IMR-90 (cell line): Measurements from ENCODE around the gene MMD2. TPM values are rescaled to one million over a fixed set of nuclear protein-coding genes. Genes with fewer than 3 reads are reported as not detected.

Experiments used
- ATAC-seq: fragments of 200-7000 bp; cut with Tn5 transposase; 2 replicates; pipeline ENCODE4 v1.9.1; 2020; ENCODE audit warnings: low read depth, mild to moderate bottlenecking, moderate library complexity
- BruUV-seq: library from RNA; stranded (reverse); fragments of 400-500 nt; replicated peaks from 2 replicates; lab custom pipeline; 2021; lab: Mats Ljungman, UMichigan
- CTCF ChIA-PET: fragments of 300-600 bp; formaldehyde crosslinking; extraction: SDS; loops from one replicate; lab custom pipeline; 2021; ENCODE audit warnings: antibody characterized with exemption; lab: Yijun Ruan, JAX
- POLR2A ChIA-PET: fragments of 300-600 bp; sonication (Branson Sonifier 250); formaldehyde crosslinking; loops from one replicate; lab custom pipeline; 2022; ENCODE audit warnings: antibody characterized with exemption; ENCODE audit not compliant: unreplicated experiment; lab: Charles Lee
- DNase-seq: peaks from one replicate; pipeline ENCODE4 v3.0.0; 2013
- H2AFZ ChIP-seq: replicated peaks from 2 replicates; pipeline ENCODE3; 2013; ENCODE audit warnings: low read length, mild to moderate bottlenecking; ENCODE audit not compliant: poor library complexity
- H2AK5ac ChIP-seq: 2 replicates; pipeline ENCODE4 v1.6.1; 2013; ENCODE audit warnings: low read depth, low read length, inconsistent platforms
- H2AK9ac ChIP-seq: replicated peaks from 2 replicates; pipeline ENCODE3; 2013; ENCODE audit warnings: mild to moderate bottlenecking, low read depth, low read length, moderate library complexity; ENCODE audit not compliant: poor library complexity
- H2BK120ac ChIP-seq: 2 replicates; pipeline ENCODE4 v1.6.1; 2013; ENCODE audit warnings: low read depth, low read length, inconsistent platforms
- H2BK15ac ChIP-seq: 3 replicates; pipeline ENCODE4 v1.6.1; 2013; ENCODE audit warnings: low read depth, low read length, inconsistent platforms
- H2BK20ac ChIP-seq: 2 replicates; pipeline ENCODE4 v1.6.1; 2013; ENCODE audit warnings: low read depth, mild to moderate bottlenecking, inconsistent platforms, low read length, moderate library complexity
- H2BK5ac ChIP-seq: 2 replicates; pipeline ENCODE4 v1.6.1; 2013; ENCODE audit warnings: mild to moderate bottlenecking, low read depth, low read length, inconsistent platforms; ENCODE audit not compliant: poor library complexity, severe bottlenecking
- H3K14ac ChIP-seq: replicated peaks from 2 replicates; pipeline ENCODE4 v1.6.1; 2013; ENCODE audit warnings: low read depth, low read length, inconsistent platforms
- H3K18ac ChIP-seq: 2 replicates; pipeline ENCODE4 v1.6.1; 2013; ENCODE audit warnings: low read depth, low read length, control low read depth
- H3K23ac ChIP-seq: 2 replicates; pipeline ENCODE4 v1.6.1; 2013; ENCODE audit warnings: low read depth, low read length, inconsistent platforms
- H3K27ac ChIP-seq: 2 replicates; pipeline ENCODE4 v1.5.1; 2013; ENCODE audit warnings: mild to moderate bottlenecking, control low read depth, low read length; ENCODE audit not compliant: insufficient read depth
- H3K27me3 ChIP-seq: 2 replicates; pipeline ENCODE4 v1.6.1; 2013; ENCODE audit warnings: low read length; ENCODE audit not compliant: control insufficient read depth, insufficient read depth
- H3K36me3 ChIP-seq: 2 replicates; pipeline ENCODE4 v1.6.1; 2013; ENCODE audit warnings: low read length, mixed read lengths; ENCODE audit not compliant: control insufficient read depth, insufficient read depth
- H3K4ac ChIP-seq: 2 replicates; pipeline ENCODE4 v1.6.1; 2013; ENCODE audit warnings: low read depth, low read length, inconsistent platforms
- H3K4me1 ChIP-seq: 2 replicates; pipeline ENCODE4 v1.6.1; 2013; ENCODE audit warnings: low read length, mixed read lengths; ENCODE audit not compliant: control insufficient read depth, insufficient read depth
- H3K4me2 ChIP-seq: 2 replicates; pipeline ENCODE4 v1.6.1; 2013; ENCODE audit warnings: low read depth, mild to moderate bottlenecking, control low read depth, low read length, moderate library complexity
- H3K4me3 ChIP-seq: 2 replicates; pipeline ENCODE4 v1.5.1; 2013; ENCODE audit warnings: low read depth, mild to moderate bottlenecking, control low read depth, low read length, moderate library complexity; ENCODE audit not compliant: insufficient read depth
- H3K56ac ChIP-seq: 2 replicates; pipeline ENCODE4 v1.6.1; 2013; ENCODE audit warnings: low read length, inconsistent platforms; ENCODE audit not compliant: insufficient read depth; ENCODE audit errors: extremely low read depth
- H3K79me1 ChIP-seq, 2 experiments: 2 replicates each; pipeline ENCODE4 v1.6.1; 2013; ENCODE audit warnings: low read length in 2 of 2, inconsistent platforms in 1 of 2, low read depth in 1 of 2
- H3K9ac ChIP-seq: 2 replicates; pipeline ENCODE4 v1.6.1; 2013; ENCODE audit warnings: low read depth, low read length, control low read depth
- H3K9me1 ChIP-seq: 2 replicates; pipeline ENCODE4 v1.6.1; 2013; ENCODE audit warnings: low read length, inconsistent platforms; ENCODE audit not compliant: insufficient read depth
- H3K9me3 ChIP-seq: 2 replicates; pipeline ENCODE4 v1.6.1; 2013; ENCODE audit warnings: low read length; ENCODE audit not compliant: control insufficient read depth, insufficient read depth
- H4K20me1 ChIP-seq: 2 replicates; pipeline ENCODE4 v1.6.1; 2013; ENCODE audit warnings: low read length, inconsistent platforms; ENCODE audit not compliant: insufficient read depth
- H4K5ac ChIP-seq: 2 replicates; pipeline ENCODE4 v1.6.1; 2013; ENCODE audit warnings: mild to moderate bottlenecking, low read depth, low read length, control low read depth
- H4K8ac ChIP-seq, 2 experiments: 2 replicates each; pipeline ENCODE4 v1.6.1; 2013; ENCODE audit warnings: low read depth in 2 of 2, low read length in 2 of 2, control low read depth in 1 of 2, inconsistent platforms in 1 of 2
- H4K91ac ChIP-seq: 2 replicates; pipeline ENCODE4 v1.6.1; 2013; ENCODE audit warnings: low read depth, low read length, inconsistent platforms; ENCODE audit not compliant: insufficient read depth
- BHLHE40 ChIP-seq: fragments of 150-350 bp; IDR thresholded peaks from 2 replicates; pipeline ENCODE4 v1.6.1; 2016; ENCODE audit warnings: mild to moderate bottlenecking, low read depth, low read length
- CTCF ChIP-seq: conservative IDR thresholded peaks from 2 replicates; pipeline ENCODE4 v1.5.1; 2012; ENCODE audit warnings: mild to moderate bottlenecking, low read depth, low read length, improper control_type of control experiment
- ELK1 ChIP-seq: fragments of 150-350 bp; IDR thresholded peaks from 2 replicates; pipeline ENCODE4 v1.6.1; 2016; ENCODE audit warnings: low read depth, mild to moderate bottlenecking, low read length, moderate library complexity, borderline replicate concordance
- MAFK ChIP-seq: IDR thresholded peaks from 2 replicates; pipeline ENCODE4 v1.6.1; 2012; ENCODE audit warnings: low read depth, low read length, improper control_type of control experiment
- MAZ ChIP-seq: IDR thresholded peaks from 2 replicates; pipeline ENCODE4 v1.6.1; 2012; ENCODE audit warnings: low read depth, mild to moderate bottlenecking, low read length, improper control_type of control experiment, moderate library complexity, borderline replicate concordance
- NFE2L2 ChIP-seq: fragments of 150-350 bp; IDR thresholded peaks from 2 replicates; pipeline ENCODE4 v1.6.1; 2016; ENCODE audit warnings: low read depth, mild to moderate bottlenecking, low read length
- POLR2A ChIP-seq: IDR thresholded peaks from 2 replicates; pipeline ENCODE4 v1.6.1; 2012; ENCODE audit warnings: mild to moderate bottlenecking, low read depth, low read length
- RAD21 ChIP-seq: IDR thresholded peaks from 2 replicates; pipeline ENCODE4 v1.6.1; 2012; ENCODE audit warnings: low read length, improper control_type of control experiment
- RFX5 ChIP-seq: IDR thresholded peaks from 2 replicates; pipeline ENCODE4 v1.8.0; 2012; ENCODE audit warnings: low read depth, mild to moderate bottlenecking, low read length, moderate library complexity
- SMC3 ChIP-seq: fragments of 150-350 bp; IDR thresholded peaks from 2 replicates; pipeline ENCODE4 v1.6.1; 2016; ENCODE audit warnings: low read depth, mild to moderate bottlenecking, antibody characterized with exemption, low read length, moderate library complexity
- USF2 ChIP-seq: fragments of 150-350 bp; IDR thresholded peaks from 2 replicates; pipeline ENCODE4 v1.6.1; 2017; ENCODE audit warnings: mild to moderate bottlenecking, antibody characterized with exemption, low read length, low read depth
- WGBS, 2 experiments: methylation state at CpG; one replicate each; pipeline versions ENCODE4 v1.1.5 to v1.1.7; 2013; ENCODE audit warnings: missing lambda C conversion rate in 2 of 2; ENCODE audit not compliant: insufficient read length in 1 of 2; ENCODE audit errors: extremely low coverage in 2 of 2; 5-methylcytosine and 5-hydroxymethylcytosine counted together
- dilution Hi-C: fragments of 300-500 bp; cut with HindIII; formaldehyde crosslinking; loops from one replicate; pipeline ENCODE4 v1.14.3; 2018; ENCODE audit warnings: low sequenced_read_pairs; ENCODE audit not compliant: unreplicated experiment
- in situ Hi-C: fragments of 300-500 bp; cut with MboI; formaldehyde crosslinking; loops from 3 replicates; pipeline ENCODE4 v1.14.3; 2019; ENCODE audit warnings: low sequenced_read_pairs, inconsistent platforms, mixed read lengths
- intact Hi-C: fragments of 100-400 bp; cut with micrococcal nuclease; formaldehyde crosslinking; loops from 2 replicates; pipeline ENCODE4 v1.10.0; 2022
- polyA plus RNA-seq, 3 experiments: library from polyadenylated mRNA; depleted of rRNA; stranded (reverse); fragments of >200 nt; gene quantifications; 2 replicates each; pipeline ENCODE4 v1.2.3, GENCODE V29; 2012; ENCODE audit warnings: low replicate concordance in 1 of 3
- total RNA-seq: library from RNA; depleted of rRNA; stranded (reverse); fragments of >200 nt; gene quantifications from 2 replicates; pipeline ENCODE4 v1.2.3, GENCODE V29; 2012

The MMD2 gene
- total and polyA plus RNA-seq, 2 of the 4 experiments (the other 2 are of a cell fraction), result not detected

- no peak within 1 kb of the TSS for H4K91ac ChIP-seq
- no peak within 1 kb of the TSS for H3K27ac ChIP-seq
- H3K9me1 ChIP-seq, result no peaks in the 10 kb centered on the region
- ATAC-seq (peak; percentile 93), DNase-seq (peak; percentile 74)
- ChIA-PET CTCF (no interaction called here), POLR2A (no interaction called here)
- dilution Hi-C loops, result no loop called here
- no TSS peak for BruUV-seq
- no peaks in the 10 kb centered on the region for H3K36me3 ChIP-seq
- H4K20me1 ChIP-seq, result no peaks in the 10 kb centered on the region
- H4K5ac ChIP-seq, result no peak within 1 kb of the TSS
- H3K4ac ChIP-seq, result no peak within 1 kb of the TSS
- no peak within 1 kb of the TSS for H3K14ac ChIP-seq
- no peak within 1 kb of the TSS for H4K8ac ChIP-seq
- peak within 1 kb of the TSS; percentile 53 for H3K4me3 ChIP-seq
- H3K18ac ChIP-seq, result no peak within 1 kb of the TSS
- intact Hi-C loops, result loop anchor here (1.0 to 2.0 kb wide), 2 partner anchors 53 to 85 kb away; no protein-coding TSS in a partner anchor
- H2BK5ac ChIP-seq, result no peak within 1 kb of the TSS
- no peak within 1 kb of the TSS for H2BK20ac ChIP-seq
- H2AK5ac ChIP-seq, result no peak within 1 kb of the TSS
- no peak within 1 kb of the TSS for H2BK15ac ChIP-seq
- H2BK120ac ChIP-seq, result no peak within 1 kb of the TSS
- no peak for TF ChIP-seq NFE2L2
- no peak for TF ChIP-seq MAFK
- no peak for TF ChIP-seq POLR2A
- TF ChIP-seq RFX5, result no peak
- TF ChIP-seq USF2, result no peak
- TF ChIP-seq RAD21, result peak; percentile 37
- peak; percentile 30; the same call in 1 of the 2 replicates for TF ChIP-seq SMC3
- TF ChIP-seq MAZ, result no peak
- TF ChIP-seq ELK1, result no peak
- no peak for TF ChIP-seq BHLHE40
- TF ChIP-seq CTCF, result peak; percentile 63
- H3K4me2 ChIP-seq, result peak within 1 kb of the TSS; percentile 22
- H3K79me1 ChIP-seq, result no peaks in the 10 kb centered on the region
- WGBS, 2 experiments, result 2% methylated on average over 9 of the region's 72 CpGs; no CpG with 5 or more reads in 1 of the 2 experiments
- H3K9ac ChIP-seq, result no peak within 1 kb of the TSS
- peak within 1 kb of the TSS; percentile 91 for H2AFZ ChIP-seq
- H3K27me3 ChIP-seq, result peaks cover 2% of the 10 kb centered on the region
- peak within 1 kb of the TSS; percentile 89 for H2AK9ac ChIP-seq
- H3K4me1 ChIP-seq, result peaks cover 2% of the 10 kb centered on the region; the same call in 1 of the 2 replicates
- no peaks in the 10 kb centered on the region for H3K9me3 ChIP-seq
- H3K56ac ChIP-seq, result no peak within 1 kb of the TSS
- H3K23ac ChIP-seq, result 0 out of 2 replicates have a peak within 1 kb of the TSS, but pooled peaks have one; percentile 20
- in situ Hi-C loops, result no loop called here
These were observed 75.4 kb downstream of the MMD2 start, which contains the start of gene RADIL for GRCh38 chr7:4883372-4884144. Gene RADIL (minus strand): TSS chr7:4883716. CDS start chr7:4878139, 5,577 bp downstream.
